Middle frontal gyrus (tissue), 1 donor: ENCODE data around the gene GFRA3.
"Not testable (repeated sequence)": the region's sequence is repeated elsewhere in the genome, so short reads cannot be mapped to it uniquely, and the experiment has no call there.

Experiments used
- DNase-seq: peaks from one replicate; pipeline ENCODE4 v3.0.0-alpha.2; 2015; ENCODE audit warnings: low spot score; ENCODE audit errors: extremely low spot score

Gene GFRA3

DNA sequence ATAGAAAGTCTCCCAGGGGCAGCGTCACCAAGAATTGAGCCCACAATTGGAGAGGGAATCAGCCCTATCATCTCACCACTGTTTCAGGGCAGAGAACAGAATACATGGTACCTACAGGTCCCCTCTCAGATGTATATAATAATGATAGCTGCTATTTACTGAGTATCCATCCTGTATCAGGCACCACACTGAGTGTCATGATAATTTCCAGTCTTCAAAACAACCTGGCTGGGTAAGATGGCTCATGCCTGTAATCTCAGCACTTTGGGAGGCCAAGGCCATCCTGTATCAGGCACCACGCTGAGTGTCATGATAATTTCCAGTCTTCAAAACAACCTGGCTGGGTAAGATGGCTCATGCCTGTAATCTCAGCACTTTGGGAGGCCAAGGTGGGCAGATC, 26.6 kb downstream of the GFRA3 start:
- DNase-seq: not testable (repeated sequence)

GRCh38 chr5:138246822-138247221, 27.6 kb downstream of the GFRA3 start:
- DNase-seq: no peak

GRCh38 chr5:138246334-138246733, 28.1 kb downstream of the GFRA3 start:
- DNase-seq: no peak

GRCh38 chr5:138245717-138246116, 28.7 kb downstream of the GFRA3 start:
- DNase-seq: no peak

GRCh38 chr5:138243794-138244193, 30.6 kb downstream of the GFRA3 start:
- no peak for DNase-seq

DNA sequence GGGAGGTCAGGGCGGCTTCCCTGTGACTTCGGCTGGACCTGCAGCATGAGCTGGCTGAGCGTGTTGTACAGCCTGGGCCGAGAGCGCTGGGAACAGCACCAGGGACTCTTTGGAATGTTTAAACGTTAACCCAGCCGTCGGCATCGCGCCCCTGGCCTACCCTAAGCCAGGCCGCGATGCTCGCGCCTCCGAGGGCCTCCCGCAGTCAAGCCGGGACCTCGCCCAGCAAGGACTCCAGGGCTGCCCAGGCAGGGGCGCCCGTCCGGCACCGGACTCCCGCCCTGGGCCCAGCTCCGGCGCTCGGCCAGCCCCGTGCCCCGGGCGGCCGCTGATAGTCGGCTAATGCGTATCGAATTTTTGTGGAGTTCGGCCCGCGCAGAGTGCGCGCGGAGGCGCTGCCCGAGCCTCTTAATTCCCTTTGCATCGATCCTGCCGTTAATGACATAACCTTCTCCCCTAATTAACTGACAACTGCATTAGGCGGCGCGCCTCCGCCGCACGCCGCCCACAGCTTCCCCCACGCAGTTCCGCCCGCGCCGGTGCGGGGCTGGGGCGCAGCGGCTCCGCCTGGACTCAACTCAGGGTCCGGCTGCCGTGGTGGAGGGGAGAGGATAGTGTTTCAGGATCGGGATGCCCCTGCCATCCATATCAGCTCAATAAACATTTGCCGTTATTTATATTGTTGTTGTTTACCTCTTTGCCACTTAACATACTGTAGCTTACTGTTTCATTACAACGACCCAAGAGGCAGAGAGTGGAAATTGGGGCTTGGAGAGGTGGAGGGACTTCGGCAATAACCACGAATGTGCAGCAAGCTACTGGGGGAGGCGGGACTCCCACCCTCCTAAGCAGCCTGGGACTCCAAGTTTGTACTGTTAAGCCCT, 32.5 kb downstream of the GFRA3 start:
- DNase-seq: no peak

DNA sequence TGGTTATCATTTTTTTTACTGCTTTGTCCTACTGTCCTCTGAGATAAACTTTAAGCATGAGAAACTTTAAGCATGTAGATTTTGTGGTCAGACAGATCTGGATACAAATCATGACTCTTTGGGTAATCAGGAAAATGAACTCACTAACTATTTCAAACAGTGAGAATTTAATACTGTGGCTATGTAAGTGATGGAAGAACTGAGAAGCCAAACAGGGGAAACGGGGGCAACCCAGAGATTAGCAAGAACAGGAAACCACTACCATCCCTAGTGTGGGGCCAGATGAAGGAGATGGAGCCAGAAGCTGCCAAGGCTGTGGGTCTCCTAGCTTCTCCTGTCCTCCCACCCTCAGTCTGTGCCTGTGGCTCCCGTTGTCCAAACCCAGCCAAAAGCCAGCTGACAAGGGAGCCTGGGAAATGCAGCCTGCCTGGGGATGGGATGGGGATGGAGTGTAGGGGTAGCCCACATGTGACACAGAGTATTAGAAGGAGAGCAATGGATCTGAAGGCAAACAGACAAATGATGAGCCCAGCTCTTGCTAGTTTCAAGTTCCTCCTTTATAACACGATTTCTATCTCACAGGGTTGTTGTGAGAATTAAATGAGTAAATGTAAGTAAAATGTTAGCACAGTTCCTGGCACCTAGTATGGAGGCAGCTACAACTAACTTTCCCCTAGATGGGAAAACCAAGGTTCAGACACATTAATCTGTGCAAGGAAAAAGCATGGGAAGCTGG, 33.6 kb downstream of the GFRA3 start:
- no peak for DNase-seq

GRCh38 chr5:138238034-138238433, 36.4 kb downstream of the GFRA3 start:
- DNase-seq: no peak

GRCh38 chr5:138234651-138235050, 39.8 kb downstream of the GFRA3 start:
- no peak for DNase-seq

DNA sequence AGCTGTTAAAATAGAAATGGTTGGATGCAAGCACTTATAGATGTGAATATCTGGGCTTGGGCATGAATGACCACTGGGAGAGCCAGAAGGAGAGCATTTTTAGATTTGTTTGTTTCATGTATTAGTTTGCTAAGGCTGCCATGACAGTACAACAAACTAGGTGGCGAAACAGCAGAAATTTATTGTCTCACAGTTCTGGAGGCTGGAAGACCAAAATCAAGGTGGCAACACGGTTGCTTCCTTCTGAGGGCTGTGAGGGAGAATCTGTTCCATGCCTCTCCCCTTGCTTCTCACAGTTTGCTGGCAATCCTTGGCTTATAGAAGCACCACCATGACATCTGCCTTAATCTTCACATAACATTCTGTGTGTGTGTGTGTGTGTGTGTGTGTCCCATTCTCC, 41.1 kb downstream of the GFRA3 start:
- DNase-seq: no peak

DNA sequence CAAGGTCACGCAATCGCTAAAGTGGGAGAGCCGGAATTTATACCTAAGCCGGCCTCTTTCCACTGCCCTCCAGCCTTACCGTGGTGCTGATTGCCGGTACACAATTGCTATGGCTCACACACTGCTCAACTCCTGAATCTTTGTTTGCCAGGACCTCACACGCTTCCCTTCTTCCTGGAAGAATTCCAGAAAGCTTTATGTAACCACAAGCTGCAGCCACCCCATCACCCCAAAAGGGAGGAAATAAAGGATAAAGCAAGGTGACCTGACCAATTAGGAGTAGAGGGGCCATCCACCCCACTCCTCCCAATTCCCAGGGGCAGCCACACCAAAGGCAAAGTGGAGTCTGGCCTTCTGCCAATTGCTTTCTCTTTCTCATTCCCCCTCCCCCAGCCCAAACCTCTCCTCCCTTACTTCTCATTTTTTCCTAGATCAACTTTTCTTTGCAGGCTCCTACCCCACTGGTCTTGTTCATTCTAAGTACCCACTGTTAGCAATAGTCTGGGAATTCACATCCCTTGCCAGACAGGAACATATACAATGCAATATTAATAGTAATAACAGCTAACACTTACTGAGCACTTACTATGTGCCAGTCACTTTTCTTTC, 43.3 kb downstream of the GFRA3 start:
- no peak for DNase-seq

DNA sequence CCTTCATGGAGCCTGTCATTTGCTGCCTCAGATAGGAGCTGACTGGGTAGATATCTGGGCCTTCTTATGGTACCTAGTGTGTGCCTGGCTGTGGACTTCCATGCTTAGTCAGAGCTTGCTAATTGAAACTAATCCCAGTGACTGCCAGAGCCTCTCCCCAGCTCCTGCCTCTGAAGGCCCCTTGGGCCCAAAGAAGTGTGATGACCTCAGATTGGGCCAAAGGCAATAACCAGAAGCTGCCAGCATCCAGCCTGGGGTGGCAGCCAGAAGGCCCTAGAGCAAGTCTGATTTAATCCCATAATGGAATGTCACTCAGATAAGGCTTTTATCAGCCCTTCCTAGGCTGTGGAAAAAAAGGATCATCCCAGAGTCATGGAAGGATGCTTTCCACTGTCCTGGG, 44.2 kb downstream of the GFRA3 start:
- no peak for DNase-seq

DNA sequence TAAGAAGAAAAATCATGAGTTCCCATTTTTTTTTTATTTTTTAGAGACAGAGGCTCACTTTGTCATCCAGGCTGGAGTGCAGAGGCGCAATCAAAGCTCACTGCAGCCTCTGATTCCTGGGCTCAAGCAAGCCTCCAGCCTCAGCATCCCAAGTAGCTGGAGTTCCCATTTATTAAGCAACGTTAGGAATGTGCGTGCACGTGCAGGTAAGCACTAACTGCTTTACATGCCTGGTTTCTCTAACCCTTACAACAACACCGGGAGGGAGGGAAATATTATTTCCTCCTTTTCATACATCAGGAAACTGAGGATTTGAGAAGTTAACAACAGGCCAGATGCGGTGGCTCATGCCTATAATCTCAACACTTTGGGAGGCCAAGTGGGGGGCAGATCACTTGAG, 45.0 kb downstream of the GFRA3 start:
- no peak for DNase-seq

DNA sequence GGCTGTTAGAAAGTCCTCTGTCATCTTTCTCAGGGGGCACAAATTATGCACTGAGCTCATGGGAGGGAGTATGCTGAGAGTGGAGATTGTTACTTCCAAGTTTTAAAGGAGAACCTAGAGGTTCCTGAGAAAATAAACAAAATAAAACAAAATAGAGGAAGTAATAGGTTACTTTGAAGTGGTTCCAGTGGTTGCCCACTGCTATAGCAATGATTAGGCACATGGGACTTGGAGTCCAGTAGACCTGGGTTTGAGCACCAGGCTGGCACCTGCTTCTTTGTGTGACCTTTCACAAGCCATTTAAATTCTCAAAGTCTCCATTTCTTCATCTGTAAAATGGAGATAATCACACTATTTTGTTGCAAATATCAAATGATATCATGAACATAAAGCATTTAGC, 47.5 kb downstream of the GFRA3 start:
- DNase-seq: no peak

DNA sequence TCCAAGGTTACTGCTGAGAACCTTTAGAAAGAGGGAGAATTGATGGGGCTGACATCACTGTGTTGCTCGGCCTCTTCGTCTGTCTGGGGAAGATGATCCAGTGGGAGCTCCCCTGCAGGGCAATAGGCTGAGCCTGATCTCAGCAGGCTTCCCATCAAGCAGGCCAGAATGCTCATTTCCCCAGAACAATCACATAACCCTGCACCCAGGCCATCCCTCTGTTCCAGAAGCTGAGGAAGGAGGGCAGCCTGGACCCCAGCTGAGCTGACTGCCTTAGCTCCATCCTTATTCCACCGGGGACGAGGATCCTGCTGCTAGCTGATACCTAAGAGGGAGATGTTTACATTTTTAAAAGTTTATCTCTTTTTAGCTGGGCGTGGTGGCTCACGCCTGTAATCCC, 49.7 kb downstream of the GFRA3 start:
- DNase-seq: no peak

DNA sequence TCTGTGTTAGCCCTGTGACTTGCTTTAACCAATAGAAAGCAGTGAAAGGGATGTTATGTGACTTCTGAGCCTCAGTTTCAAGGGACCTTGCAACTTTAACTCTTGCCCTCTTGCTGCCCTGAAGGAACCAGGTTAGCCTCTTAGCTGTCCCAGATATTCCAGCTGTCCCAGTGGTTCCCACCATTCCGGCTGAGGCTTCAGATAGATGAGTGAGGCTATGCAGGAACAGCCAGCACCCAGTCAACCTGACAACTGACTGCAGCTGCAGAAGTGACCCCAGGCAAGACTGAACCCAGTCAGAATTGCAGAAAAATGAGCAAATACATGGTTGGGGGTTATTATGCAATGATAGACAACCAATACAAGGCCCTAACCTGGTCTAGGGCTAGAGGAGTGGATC, 50.9 kb downstream of the GFRA3 start:
- no peak for DNase-seq

DNA sequence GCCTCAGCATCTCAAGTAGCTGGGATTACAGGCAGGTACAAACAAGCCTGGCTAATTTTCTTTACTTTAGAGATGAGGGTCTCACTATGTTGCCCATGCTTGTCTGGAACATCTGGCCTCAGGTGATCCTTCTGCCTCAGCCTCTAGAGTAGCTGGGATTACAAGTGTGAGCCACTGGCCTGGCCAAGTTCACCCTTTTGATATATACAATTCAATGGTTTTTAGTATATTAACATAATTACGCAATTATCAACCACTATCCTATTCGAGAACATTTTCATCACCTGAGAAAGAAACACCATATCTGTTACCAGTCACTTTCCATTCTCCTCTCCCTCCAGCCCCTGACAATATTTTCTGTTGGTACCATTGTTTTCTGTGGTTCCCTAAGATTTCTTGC, 57.6 kb downstream of the GFRA3 start:
- DNase-seq: no peak

DNA sequence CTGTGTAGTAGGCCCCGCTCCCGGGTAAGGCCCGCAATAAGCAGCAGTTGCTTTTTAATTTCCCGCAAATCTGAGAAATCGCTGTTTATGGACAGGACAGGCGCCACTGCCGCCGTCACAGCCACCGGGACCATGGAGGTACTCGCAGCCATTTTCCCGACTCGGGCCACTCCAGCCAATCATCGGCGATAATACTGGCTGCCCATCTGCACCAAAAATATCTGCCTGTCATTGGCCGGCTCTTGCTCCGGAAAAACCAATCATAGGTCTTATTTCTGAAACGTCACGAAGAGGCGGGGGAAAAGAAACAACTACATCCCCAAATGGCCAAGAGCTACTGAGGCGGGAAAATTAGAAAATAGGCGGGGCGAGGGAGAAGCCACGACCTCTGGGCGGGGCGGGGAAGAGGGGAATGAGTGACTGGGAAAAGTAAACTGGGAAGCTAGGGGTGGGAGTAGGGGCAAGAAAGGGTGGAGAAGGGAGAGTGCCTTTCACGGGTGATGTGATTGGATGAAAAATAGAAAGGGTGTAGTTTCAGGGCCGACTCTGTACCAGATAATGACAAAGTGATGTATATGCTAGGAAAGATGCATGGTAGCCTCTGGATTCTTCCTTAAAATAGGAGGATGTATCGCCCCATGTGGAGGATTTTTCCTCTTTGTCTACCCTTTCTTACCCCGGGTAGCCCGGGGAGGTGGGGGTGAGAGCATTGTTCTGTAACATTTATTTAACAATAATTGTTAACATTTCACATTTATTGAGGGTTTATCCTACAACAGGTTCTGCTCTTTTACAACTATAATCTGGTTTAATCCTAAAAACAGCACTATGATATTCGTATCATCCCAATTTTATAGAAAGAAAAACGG, 61.0 kb downstream of the GFRA3 start, which contains the start of gene CDC23:
Gene CDC23 (minus strand): TSS at position 163 of the 869 bp plus-strand sequence. CDS start 11 bp downstream, at position 152.
- DNase-seq: peak; percentile 90

GRCh38 chr5:138212828-138213160, 61.6 kb downstream of the GFRA3 start:
- no peak for DNase-seq

DNA sequence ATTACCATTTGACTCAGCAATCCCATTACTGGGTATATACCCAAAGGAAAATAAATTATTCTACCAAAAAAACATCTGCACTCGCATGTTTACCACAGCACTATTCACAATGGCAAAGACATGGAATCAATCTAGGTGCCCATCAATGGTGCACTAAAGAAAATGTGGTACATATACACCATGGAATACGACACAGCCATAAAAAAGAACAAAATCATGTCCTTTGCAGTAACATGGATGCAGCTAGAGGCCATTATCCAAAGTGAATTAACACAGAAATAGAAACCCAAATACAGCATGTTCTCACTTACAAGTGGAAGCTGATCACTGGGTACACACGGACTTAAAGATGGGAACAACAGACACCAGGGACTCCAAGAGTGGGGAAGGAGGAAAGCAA, 63.4 kb downstream of the GFRA3 start:
- DNase-seq: no peak
